Fibroblast of skin of back (primary cell): Measurements from ENCODE around the gene MGRN1.

ENCODE experiments used
- DNase-seq: peaks from one replicate; pipeline ENCODE4 v3.0.0-alpha.2; 2013

Gene MGRN1

GRCh38 chr16:4604401-4604800, 20.2 kb upstream of the MGRN1 start:
- DNase-seq: no peak

- DNase-seq: no peak
These were observed 18.3 kb upstream of the MGRN1 start for GRCh38 chr16:4606354-4606753.

GRCh38 chr16:4607841-4608703, 16.6 kb upstream of the MGRN1 start:
- no peak for DNase-seq

- no peak for DNase-seq
These were observed 16.0 kb upstream of the MGRN1 start for GRCh38 chr16:4608704-4608980.

GRCh38 chr16:4609200-4610010, 15.2 kb upstream of the MGRN1 start:
- DNase-seq: no peak

GRCh38 chr16:4610011-4611005, 14.3 kb upstream of the MGRN1 start:
- DNase-seq: no peak

- no peak for DNase-seq
These were observed 13.1 kb upstream of the MGRN1 start for GRCh38 chr16:4611337-4612021.

GRCh38 chr16:4612474-4612931, 12.1 kb upstream of the MGRN1 start:
- DNase-seq: no peak

- DNase-seq: no peak
These were observed 11.5 kb upstream of the MGRN1 start for GRCh38 chr16:4612977-4613635.

GRCh38 chr16:4613636-4614570, 10.7 kb upstream of the MGRN1 start:
- DNase-seq: peak; percentile 39

- peak; percentile 91 for DNase-seq
These were observed 9.8 kb upstream of the MGRN1 start, which contains the start of gene UBALD1 for GRCh38 chr16:4614571-4615383. Gene UBALD1, minus strand, starts transcription at chr16:4614888. Its CDS starts 91 bp downstream, at chr16:4614797.

GRCh38 chr16:4615384-4616046, 9.1 kb upstream of the MGRN1 start:
- no peak for DNase-seq

GRCh38 chr16:4616047-4616811, 8.4 kb upstream of the MGRN1 start:
- DNase-seq: peak; percentile 100

GRCh38 chr16:4617880-4618279, 6.7 kb upstream of the MGRN1 start:
- DNase-seq: no peak

GRCh38 chr16:4618645-4619418, 5.8 kb upstream of the MGRN1 start:
- no peak for DNase-seq

GRCh38 chr16:4623593-4623992, 1.0 kb upstream of the MGRN1 start:
- DNase-seq: no peak
